GM18868 (cell line): ENCODE data around the gene BRI3.
A peak's percentile ranks its signal among the peaks of the same experiment; 100 is the strongest.

Source experiments
- ATAC-seq: cut with Tn5 transposase; IDR thresholded peaks from one replicate; pipeline ENCODE4 v1.9.1; 2021; ENCODE audit warnings: mild to moderate bottlenecking, moderate library complexity; ENCODE audit not compliant: unreplicated experiment

BRI3 gene

GRCh38 chr7:98252425-98253054, 28.9 kb upstream of the BRI3 start:
- ATAC-seq = peak; percentile 38

- ATAC-seq = no peak
Measured at GRCh38 chr7:98254516-98254915, 27.0 kb upstream of the BRI3 start.

- no peak for ATAC-seq
Measured at GRCh38 chr7:98254951-98255610, 26.4 kb upstream of the BRI3 start.

- ATAC-seq = no peak
Measured at GRCh38 chr7:98256431-98256830, 25.1 kb upstream of the BRI3 start.

- ATAC-seq = no peak
Measured at GRCh38 chr7:98257701-98258100, 23.8 kb upstream of the BRI3 start.

GRCh38 chr7:98265841-98266271, 15.6 kb upstream of the BRI3 start:
- ATAC-seq = no peak

GRCh38 chr7:98266840-98267239, 14.6 kb upstream of the BRI3 start:
- ATAC-seq = no peak

- no peak for ATAC-seq
Measured at GRCh38 chr7:98267303-98267702, 14.2 kb upstream of the BRI3 start.

- no peak for ATAC-seq
Measured at GRCh38 chr7:98276241-98276761, 5.2 kb upstream of the BRI3 start.

GRCh38 chr7:98278408-98278807, 3.1 kb upstream of the BRI3 start:
- no peak for ATAC-seq

GRCh38 chr7:98278936-98279335, 2.5 kb upstream of the BRI3 start:
- no peak for ATAC-seq

GRCh38 chr7:98280296-98280695, 1.2 kb upstream of the BRI3 start:
- ATAC-seq = no peak

GRCh38 chr7:98281757-98282606, 496 bp downstream of the BRI3 start:
- ATAC-seq = peak; percentile 40

- ATAC-seq = no peak
Measured at GRCh38 chr7:98282703-98283102, 1.2 kb downstream of the BRI3 start.

- no peak for ATAC-seq
Measured at GRCh38 chr7:98283127-98283886, 1.8 kb downstream of the BRI3 start.

GRCh38 chr7:98283887-98284222, 2.4 kb downstream of the BRI3 start:
- no peak for ATAC-seq

GRCh38 chr7:98284335-98285036, 3.0 kb downstream of the BRI3 start:
- ATAC-seq = no peak

- ATAC-seq = no peak
Measured at GRCh38 chr7:98285157-98286092, 3.9 kb downstream of the BRI3 start.

GRCh38 chr7:98286093-98286539, 4.6 kb downstream of the BRI3 start:
- no peak for ATAC-seq
